HG02973 (cell line): ENCODE results near the gene SRD5A1.

Experiments
- ATAC-seq: cut with Tn5 transposase; IDR thresholded peaks from one replicate; pipeline ENCODE4 v1.9.1; 2021; ENCODE audit warnings: moderate library complexity; ENCODE audit not compliant: unreplicated experiment

The SRD5A1 gene

GRCh38 chr5:6723816-6724300 lies 90.6 kb downstream of the SRD5A1 start:
- no peak for ATAC-seq
